Fibroblast of upper back skin (primary cell): ENCODE measurements around the gene TMEM60.
"Not testable (repeated sequence)": the region's sequence is repeated elsewhere in the genome, so short reads cannot be mapped to it uniquely, and the experiment has no call there.

ENCODE experiments used
- DNase-seq: peaks from one replicate; pipeline ENCODE4 v3.0.0-alpha.2; 2013

TMEM60 gene

GRCh38 chr7:77798394-77799077 lies at the start of gene TMEM60, which contains the start of gene PHTF2:
TMEM60 (minus strand) TSS chr7:77798434; CDS start chr7:77794373, 4,061 bp downstream.
PHTF2 (plus strand) TSS chr7:77798773.
- DNase-seq, result peak; percentile 100

GRCh38 chr7:77846317-77847092 lies 48.3 kb upstream of the TMEM60 start:
- DNase-seq, result no peak

- no peak for DNase-seq
These were observed 45.0 kb upstream of the TMEM60 start for GRCh38 chr7:77843194-77843593.

- no peak for DNase-seq
These were observed 41.7 kb upstream of the TMEM60 start for GRCh38 chr7:77839919-77840318.

GRCh38 chr7:77838929-77839491 lies 40.8 kb upstream of the TMEM60 start:
- no peak for DNase-seq

- DNase-seq, result no peak
These were observed 39.7 kb upstream of the TMEM60 start for GRCh38 chr7:77837966-77838365.

GRCh38 chr7:77837275-77837674 lies 39.0 kb upstream of the TMEM60 start:
- DNase-seq, result no peak

GRCh38 chr7:77836425-77836824 lies 38.2 kb upstream of the TMEM60 start:
- not testable (repeated sequence) for DNase-seq

- no peak for DNase-seq
These were observed 34.9 kb upstream of the TMEM60 start for GRCh38 chr7:77833136-77833535.

GRCh38 chr7:77831953-77832352 lies 33.7 kb upstream of the TMEM60 start:
- DNase-seq, result no peak

GRCh38 chr7:77831481-77831880 lies 33.2 kb upstream of the TMEM60 start:
- no peak for DNase-seq

- DNase-seq, result no peak
These were observed 32.6 kb upstream of the TMEM60 start for GRCh38 chr7:77830649-77831355.

- no peak for DNase-seq
These were observed 29.8 kb upstream of the TMEM60 start for GRCh38 chr7:77827999-77828398.

GRCh38 chr7:77826300-77826699 lies 28.1 kb upstream of the TMEM60 start:
- DNase-seq, result no peak

- DNase-seq, result no peak
These were observed 26.9 kb upstream of the TMEM60 start for GRCh38 chr7:77825131-77825530.

GRCh38 chr7:77824636-77825035 lies 26.4 kb upstream of the TMEM60 start:
- no peak for DNase-seq

GRCh38 chr7:77823787-77824186 lies 25.6 kb upstream of the TMEM60 start:
- DNase-seq, result no peak

- no peak for DNase-seq
These were observed 24.0 kb upstream of the TMEM60 start for GRCh38 chr7:77822269-77822668.

GRCh38 chr7:77820967-77821366 lies 22.7 kb upstream of the TMEM60 start:
- DNase-seq, result no peak

- no peak for DNase-seq
These were observed 20.8 kb upstream of the TMEM60 start for GRCh38 chr7:77819021-77819420.

GRCh38 chr7:77813180-77813579 lies 14.9 kb upstream of the TMEM60 start:
- DNase-seq, result no peak

GRCh38 chr7:77812290-77812685 lies 14.1 kb upstream of the TMEM60 start:
- peak; percentile 72 for DNase-seq
